H1 (cell line): ENCODE data around the gene TRIM41. TPM values are rescaled to one million over a fixed set of nuclear protein-coding genes. Genes with fewer than 3 reads are reported as not detected.

Experiments used
- CTCF ChIA-PET: fragments of 300-600 bp; sonication (Branson Sonifier 250); formaldehyde crosslinking; loops from one replicate; lab custom pipeline; 2021; ENCODE audit not compliant: partially characterized antibody; lab: Charles Lee
- POLR2A ChIA-PET: fragments of 300-600 bp; sonication (Branson Sonifier 250); formaldehyde crosslinking; loops from one replicate; lab custom pipeline; 2021; ENCODE audit warnings: inconsistent platforms; ENCODE audit not compliant: partially characterized antibody; lab: Charles Lee
- DNase-seq, 2 experiments: peaks; one replicate each; pipeline versions ENCODE4 v3.0.0 to v3.0.0-alpha.2; 2010 to 2022; ENCODE audit warnings: low spot score in 2 of 2, low read depth in 1 of 2, mixed read lengths in 1 of 2
- FAIRE-seq: peaks from 2 replicates; lab custom pipeline; 2011; peaks lifted over from hg19 to GRCh38; lab: Jason Lieb, UNC
- H2AFZ ChIP-seq: 2 replicates; pipeline ENCODE4 v1.8.1; 2012; ENCODE audit warnings: low read length, inconsistent platforms
- H2AK5ac ChIP-seq: 2 replicates; pipeline ENCODE4 v1.6.1; 2013; ENCODE audit warnings: low read depth, low read length
- H2BK120ac ChIP-seq: replicated peaks from 2 replicates; pipeline ENCODE3; 2013; ENCODE audit warnings: low read depth, low read length, inconsistent platforms
- H2BK12ac ChIP-seq: 2 replicates; pipeline ENCODE4 v1.6.1; 2013; ENCODE audit warnings: low read depth, low read length
- H2BK15ac ChIP-seq: 2 replicates; pipeline ENCODE4 v1.6.1; 2013; ENCODE audit warnings: low read length
- H2BK20ac ChIP-seq: 2 replicates; pipeline ENCODE4 v1.6.1; 2013; ENCODE audit warnings: low read length
- H2BK5ac ChIP-seq: 2 replicates; pipeline ENCODE4 v1.6.1; 2013; ENCODE audit warnings: low read depth, low read length
- H3K14ac ChIP-seq: 2 replicates; pipeline ENCODE4 v1.6.1; 2013; ENCODE audit warnings: inconsistent platforms; ENCODE audit not compliant: insufficient read length
- H3K18ac ChIP-seq: 2 replicates; pipeline ENCODE4 v1.6.1; 2013; ENCODE audit warnings: low read length; ENCODE audit errors: extremely low read depth
- H3K23ac ChIP-seq: 2 replicates; pipeline ENCODE4 v1.6.1; 2013; ENCODE audit warnings: inconsistent platforms; ENCODE audit not compliant: insufficient read length
- H3K23me2 ChIP-seq: 2 replicates; pipeline ENCODE4 v1.6.1; 2013; ENCODE audit warnings: low read depth, low read length
- H3K27ac ChIP-seq: 2 replicates; pipeline ENCODE4 v1.6.1; 2011; ENCODE audit warnings: low read depth, low read length, inconsistent platforms
- H3K27me3 ChIP-seq, 4 experiments: replicated peaks in 1 of 4; 1 replicate in 1 of 4; 2 replicates in 3 of 4; pipeline versions ENCODE4 v1.6.1 to v1.8.1; 2011 to 2013; ENCODE audit warnings: low read length in 3 of 4, mild to moderate bottlenecking in 3 of 4, inconsistent platforms in 2 of 4, mixed read lengths in 2 of 4, moderate library complexity in 1 of 4; ENCODE audit not compliant: control insufficient read depth in 3 of 4, insufficient read depth in 3 of 4; ENCODE audit errors: extremely low read depth in 1 of 4
- H3K36me3 ChIP-seq, 4 experiments: 2 replicates each; pipeline versions ENCODE4 v1.6.1 to v1.8.1; 2011 to 2013; ENCODE audit warnings: mild to moderate bottlenecking in 4 of 4, low read length in 3 of 4, moderate library complexity in 2 of 4, control low read depth in 1 of 4, inconsistent platforms in 1 of 4; ENCODE audit not compliant: insufficient read depth in 4 of 4, control insufficient read depth in 2 of 4
- H3K4ac ChIP-seq: replicated peaks from 2 replicates; pipeline ENCODE3; 2013; ENCODE audit warnings: low read length, low read depth, mixed read lengths, inconsistent platforms; ENCODE audit not compliant: insufficient read length
- H3K4me1 ChIP-seq, 4 experiments: replicated peaks in 1 of 4; 1 replicate in 1 of 4; 2 replicates in 3 of 4; pipeline versions ENCODE4 v1.6.1 to v1.8.1; 2011 to 2013; ENCODE audit warnings: low read length in 3 of 4, inconsistent platforms in 2 of 4, mixed read lengths in 1 of 4; ENCODE audit not compliant: insufficient read depth in 4 of 4, control insufficient read depth in 3 of 4
- H3K4me2 ChIP-seq, 2 experiments: 2 replicates each; pipeline versions ENCODE4 v1.6.1 to v1.8.1; 2011 to 2013; ENCODE audit warnings: low read depth in 2 of 2, low read length in 2 of 2, control low read depth in 1 of 2, inconsistent platforms in 1 of 2, mild to moderate bottlenecking in 1 of 2; ENCODE audit not compliant: insufficient read depth in 1 of 2
- H3K4me3 ChIP-seq, 4 experiments: fragments of 200-600, 300-600 bp in 1 of 4; sonication (generic), shearing (Covaris generic), sonication (Bioruptor Twin) in 1 of 4; 2 replicates each; pipeline versions ENCODE4 v1.5.1 to v1.8.1; 2011 to 2016; ENCODE audit warnings: low read length in 4 of 4, low read depth in 3 of 4, control low read depth in 2 of 4, inconsistent platforms in 2 of 4, mild to moderate bottlenecking in 2 of 4, mixed read lengths in 1 of 4, moderate library complexity in 1 of 4; ENCODE audit not compliant: insufficient read depth in 2 of 4; ENCODE audit errors: extremely low read depth in 1 of 4
- H3K56ac ChIP-seq: replicated peaks from 2 replicates; pipeline ENCODE3; 2013; ENCODE audit warnings: low read depth, mild to moderate bottlenecking, mixed read lengths, low read length, inconsistent platforms; ENCODE audit not compliant: insufficient read length
- H3K79me1 ChIP-seq: 2 replicates; pipeline ENCODE4 v1.6.1; 2013; ENCODE audit warnings: low read depth, low read length, control low read depth
- H3K79me2 ChIP-seq, 2 experiments: 2 replicates each; pipeline versions ENCODE4 v1.6.1 to v1.8.1; 2012 to 2013; ENCODE audit warnings: low read length in 2 of 2, mild to moderate bottlenecking in 2 of 2, inconsistent platforms in 1 of 2; ENCODE audit not compliant: insufficient read depth in 2 of 2, control insufficient read depth in 1 of 2
- H3K9ac ChIP-seq, 4 experiments: replicated peaks in 1 of 4; 1 replicate in 1 of 4; 2 replicates in 3 of 4; pipeline versions ENCODE4 v1.6.1 to v1.8.1; 2011 to 2013; ENCODE audit warnings: low read depth in 3 of 4, low read length in 3 of 4, control low read depth in 2 of 4, mild to moderate bottlenecking in 2 of 4, moderate library complexity in 2 of 4, inconsistent platforms in 1 of 4; ENCODE audit errors: extremely low read depth in 1 of 4
- H3K9me3 ChIP-seq, 2 experiments: 2 replicates each; pipeline versions ENCODE4 v1.6.1 to v1.8.1; 2012 to 2013; ENCODE audit warnings: mild to moderate bottlenecking in 2 of 2, moderate library complexity in 2 of 2, control low read depth in 1 of 2, inconsistent platforms in 1 of 2, low read depth in 1 of 2, low read length in 1 of 2, mixed read lengths in 1 of 2; ENCODE audit not compliant: insufficient read depth in 2 of 2
- H4K20me1 ChIP-seq, 2 experiments: replicated peaks in 1 of 2; 2 replicates each; pipeline versions ENCODE3 to v1.8.1; 2011 to 2013; ENCODE audit warnings: inconsistent platforms in 2 of 2, low read length in 2 of 2, mild to moderate bottlenecking in 1 of 2; ENCODE audit not compliant: insufficient read depth in 2 of 2, control insufficient read depth in 1 of 2
- H4K5ac ChIP-seq: 2 replicates; pipeline ENCODE4 v1.6.1; 2013; ENCODE audit warnings: low read length, low read depth, mixed read lengths, inconsistent platforms; ENCODE audit not compliant: insufficient read length
- H4K8ac ChIP-seq: 2 replicates; pipeline ENCODE4 v1.8.0; 2013; ENCODE audit warnings: mild to moderate bottlenecking, moderate library complexity, low read length, inconsistent platforms; ENCODE audit not compliant: insufficient read depth; ENCODE audit errors: extremely low read depth
- H4K91ac ChIP-seq: replicated peaks from 2 replicates; pipeline ENCODE3; 2013; ENCODE audit warnings: low read length, mixed read lengths, inconsistent platforms; ENCODE audit not compliant: insufficient read length
- ATF3 ChIP-seq: IDR thresholded peaks from 2 replicates; pipeline ENCODE4 v1.6.1; 2011; ENCODE audit warnings: low read depth, mild to moderate bottlenecking, low read length; ENCODE audit not compliant: insufficient read depth
- CBX5 ChIP-seq: fragments of 300-800, 300-1000 bp; sonication (generic); IDR thresholded peaks from 2 replicates; pipeline ENCODE4 v1.7.1; 2016; ENCODE audit warnings: antibody characterized with exemption, low read length, low read depth
- CTCF ChIP-seq, 3 experiments: IDR thresholded peaks; 1 replicate in 2 of 3; 2 replicates in 1 of 3; pipeline versions ENCODE4 v1.5.1 to v1.6.1; 2011; ENCODE audit warnings: low read length in 3 of 3, mild to moderate bottlenecking in 3 of 3, inconsistent platforms in 2 of 3, low read depth in 1 of 3, moderate library complexity in 1 of 3; ENCODE audit not compliant: insufficient read depth in 1 of 3; ENCODE audit errors: control extremely low read depth in 1 of 3
- GTF2F1 ChIP-seq: IDR thresholded peaks from 2 replicates; pipeline ENCODE4 v1.6.1; 2012; ENCODE audit warnings: low read depth, low read length, improper control_type of control experiment, borderline replicate concordance
- KDM4A ChIP-seq: IDR thresholded peaks from one replicate; pipeline ENCODE4 v1.7.1; 2012; ENCODE audit warnings: low read depth, mild to moderate bottlenecking, moderate library complexity, low read length, inconsistent platforms; ENCODE audit not compliant: severe bottlenecking
- POLR2A ChIP-seq, 2 experiments: IDR thresholded peaks; 1 replicate in 1 of 2; 2 replicates in 1 of 2; pipeline ENCODE4 v1.6.1; 2011; ENCODE audit warnings: low read depth in 2 of 2, low read length in 2 of 2, mild to moderate bottlenecking in 2 of 2; ENCODE audit errors: control extremely low read depth in 1 of 2
- RNF2 ChIP-seq: fragments of 200-900, 300-1000 bp; sonication (generic); IDR thresholded peaks from 2 replicates; pipeline ENCODE4 v1.7.1; 2016; ENCODE audit warnings: borderline replicate concordance, low read depth, mild to moderate bottlenecking, antibody characterized with exemption, low read length; ENCODE audit not compliant: poor library complexity, severe bottlenecking; ENCODE audit errors: missing control alignments
- SP2 ChIP-seq: IDR thresholded peaks from 2 replicates; pipeline ENCODE4 v1.6.1; 2012; ENCODE audit warnings: mild to moderate bottlenecking, low read length, inconsistent platforms
- TAF1 ChIP-seq: IDR thresholded peaks from 2 replicates; pipeline ENCODE4 v1.6.1; 2011; ENCODE audit warnings: mild to moderate bottlenecking, low read depth, low read length
- TAF7 ChIP-seq: optimal IDR thresholded peaks from 2 replicates; pipeline ENCODE3; 2011; ENCODE audit warnings: low read depth, mild to moderate bottlenecking, inconsistent platforms, low read length, moderate library complexity, borderline replicate concordance
- TBP ChIP-seq: IDR thresholded peaks from 2 replicates; pipeline ENCODE4 v1.6.1; 2011; ENCODE audit warnings: low read depth, low read length, improper control_type of control experiment
- WGBS, 2 experiments: shearing (Covaris generic) in 1 of 2; methylation state at CpG; one replicate each; pipeline versions ENCODE4 v1.1.6 to v1.1.7; 2013 to 2015; ENCODE audit warnings: low lambda C conversion rate in 2 of 2, mixed read lengths in 2 of 2, inconsistent platforms in 1 of 2, low coverage in 1 of 2, missing lambda C conversion rate in 1 of 2; ENCODE audit not compliant: insufficient replicate concordance in 2 of 2, insufficient coverage in 1 of 2, insufficient read length in 1 of 2; ENCODE audit errors: extremely low coverage in 1 of 2, missing lambda C conversion rate in 1 of 2; 5-methylcytosine and 5-hydroxymethylcytosine counted together
- polyA plus RNA-seq, 7 experiments: library from polyadenylated mRNA; depleted of rRNA in 3 of 7; stranded (reverse) in 5 of 7; unstranded in 2 of 7; fragments of >200 nt in 5 of 7; fragments of 200-250 nt in 2 of 7; gene quantifications; 1 replicate in 5 of 7; 2 replicates in 1 of 7; 4 replicates in 1 of 7; pipeline versions ENCODE4 v1.2.1 to v1.2.3, GENCODE V29; 2011 to 2013; ENCODE audit warnings: missing spikeins in 2 of 7, mixed read lengths in 2 of 7
- total RNA-seq: library from RNA; stranded (reverse); fragmentation: NEBNext Ultra II Directional; extraction: Animal tissue kit (Norgen Biotek cat#: 25700); gene quantifications from 2 replicates; pipeline ENCODE4 v1.2.1, GENCODE V29; 2021

The TRIM41 gene
- total and polyA plus RNA-seq, 2 of the 8 experiments (the other 6 are each of a cell fraction or from before 2014, with no cell fraction given) = 12.9 to 21.6 TPM

- 72% methylated on average over 2 of the region's 2 CpGs; no CpG with 5 or more reads in 1 of the 2 experiments for WGBS, 2 experiments
- Histone ChIP-seq H3K4me2 (no peak overlapping the region), H3K4me3 (no peak overlapping the region), H3K14ac (no peak overlapping the region), H2BK5ac (no peak overlapping the region), H3K27me3 (peaks cover 15 to 40% (median 25%) of the 10 kb centered on the region in 4 experiments), H3K36me3 (no peaks in the 10 kb centered on the region), H3K9me3 (no peaks in the 10 kb centered on the region), H3K27ac (no peak overlapping the region), H3K18ac (no peak overlapping the region), H2BK120ac (no peak overlapping the region), H3K23me2 (peaks cover 30% of the 10 kb centered on the region), H3K4me1 (peaks cover 7 to 26% (median 16%) of the 10 kb centered on the region in 4 experiments), H2BK12ac (no peak overlapping the region), H2AK5ac (no peak overlapping the region), H4K20me1 (peaks cover 4% of the 10 kb centered on the region in 2 experiments), H3K4ac (no peak overlapping the region), H4K5ac (no peak overlapping the region), H3K23ac (no peak overlapping the region), H4K8ac (no peak overlapping the region), H3K9ac (no peak overlapping the region), H2AFZ (no peak overlapping the region), H2BK15ac (no peak overlapping the region), H4K91ac (no peak overlapping the region), H3K79me2 (no peaks in the 10 kb centered on the region), H2BK20ac (no peak overlapping the region), H3K79me1 (no peaks in the 10 kb centered on the region), H3K56ac (no peak overlapping the region)
- FAIRE-seq (no peak), DNase-seq (no peak)
- CTCF ChIA-PET = interaction anchor here (1.2 to 12.3 kb wide), 3 partner anchors 9 to 86 kb away, joined by 3 to 197 read pairs (median 14); partner anchors contain the start of gene TRIM7
- POLR2A ChIA-PET = interaction anchor here (1.2 to 11.9 kb wide), 4 partner anchors 11 to 44 kb away, joined by 3 to 90 read pairs (median 8); partner anchors contain the start of gene TRIM7
- TF ChIP-seq KDM4A (no peak), GTF2F1 (no peak), RNF2 (no peak), SP2 (no peak), TAF1 (no peak), CBX5 (no peak), CTCF (IDR thresholded peaks at IDR 0.05; ENCODE audit: control extremely low read depth in 1 of 3, insufficient read depth in 1 of 3, low read depth in 1 of 3, low read length in 3 of 3) (no peak), POLR2A (IDR thresholded peaks at IDR 0.05; ENCODE audit: control extremely low read depth in 1 of 2, low read depth in 2 of 2, low read length in 2 of 2) (no peak), ATF3 (no peak), TAF7 (no peak), TBP (no peak)
Observed at GRCh38 chr5:181193656-181194055, 29.4 kb upstream of the TRIM41 start.
